Smooth muscle cell (in vitro differentiated cells): ENCODE results near the gene OSBPL5. TPM values are rescaled to one million over a fixed set of nuclear protein-coding genes. Genes with fewer than 3 reads are reported as not detected.

Experiments
- DNase-seq: peaks from one replicate; lab custom pipeline; 2025; ENCODE audit not compliant: unreplicated experiment; lab: John Stamatoyannopoulos, UW
- H2AFZ ChIP-seq: fragments of 200-600 bp; sonication (generic); 2 replicates; pipeline ENCODE4 v1.6.0; 2016; ENCODE audit warnings: antibody characterized with exemption, low read depth, mild to moderate bottlenecking
- H3F3A ChIP-seq: fragments of 200-600 bp; sonication (generic); 2 replicates; pipeline ENCODE4 v1.6.0; 2017; ENCODE audit warnings: antibody characterized with exemption, low read depth
- H3K27ac ChIP-seq: fragments of 200-600 bp; sonication (generic); 2 replicates; pipeline ENCODE4 v1.5.1; 2016; ENCODE audit warnings: low read depth, mild to moderate bottlenecking
- H3K27me3 ChIP-seq: fragments of 200-600 bp; sonication (generic); 2 replicates; pipeline ENCODE4 v1.6.1; 2016; ENCODE audit warnings: low read depth, mild to moderate bottlenecking
- H3K36me3 ChIP-seq: fragments of 200-600 bp; sonication (generic); 2 replicates; pipeline ENCODE4 v1.5.1; 2016; ENCODE audit warnings: low read depth
- H3K4me1 ChIP-seq: fragments of 200-600 bp; sonication (generic); 2 replicates; pipeline ENCODE4 v1.5.1; 2016; ENCODE audit warnings: low read depth
- H3K4me2 ChIP-seq: fragments of 200-600 bp; sonication (generic); 2 replicates; pipeline ENCODE4 v1.6.0; 2016; ENCODE audit warnings: mild to moderate bottlenecking
- H3K4me3 ChIP-seq: fragments of 200-600 bp; sonication (generic); 2 replicates; pipeline ENCODE4 v1.5.1; 2016; ENCODE audit warnings: mild to moderate bottlenecking
- H3K79me2 ChIP-seq: fragments of 200-600 bp; sonication (generic); 2 replicates; pipeline ENCODE4 v1.6.0; 2016; ENCODE audit warnings: low read depth, mild to moderate bottlenecking
- H3K9ac ChIP-seq: fragments of 200-600 bp; sonication (generic); 2 replicates; pipeline ENCODE4 v1.6.0; 2016; ENCODE audit warnings: low read depth
- H3K9me3 ChIP-seq: fragments of 200-600 bp; sonication (generic); replicated peaks from 2 replicates; pipeline ENCODE4 v1.5.1; 2016; ENCODE audit warnings: low read depth
- H4K20me1 ChIP-seq: fragments of 200-600 bp; sonication (generic); 2 replicates; pipeline ENCODE4 v1.6.0; 2016; ENCODE audit warnings: low read depth
- CTCF ChIP-seq: fragments of 200-600 bp; sonication (generic); IDR thresholded peaks from 2 replicates; pipeline ENCODE4 v1.5.1; 2017; ENCODE audit warnings: borderline replicate concordance, mild to moderate bottlenecking, antibody characterized with exemption; ENCODE audit not compliant: insufficient read depth, poor library complexity, severe bottlenecking
- WGBS: methylation state at CpG from one replicate; pipeline ENCODE4 v1.1.7; 2016; ENCODE audit warnings: low lambda C conversion rate; 5-methylcytosine and 5-hydroxymethylcytosine counted together
- polyA plus RNA-seq: library from polyadenylated mRNA; unstranded; fragments of >200 nt; fragmentation: Nextera tagmentation; extraction: Ambion mirVana; gene quantifications from 2 replicates; pipeline ENCODE4 v1.2.1, GENCODE V29; 2016
- small RNA-seq: library from RNA; depleted of rRNA; stranded (forward); fragments of <200 nt; gene quantifications from one replicate; pipeline ENCODE3, GENCODE V24; 2014
- total RNA-seq: library from RNA; depleted of rRNA; stranded (reverse); fragments of >200 nt; gene quantifications from 2 replicates; pipeline ENCODE4 v1.2.3, GENCODE V29; 2014

Gene OSBPL5
- total and polyA plus RNA-seq, 2 experiments from 2014 or later = 27.3 to 43.4 TPM

GRCh38 chr11:3041699-3042441, 123.2 kb downstream of the OSBPL5 start:
- no peak overlapping the region for H3K4me3 ChIP-seq
- H3K4me2 ChIP-seq = no peak overlapping the region
- H3K79me2 ChIP-seq = peaks cover 56% of the 10 kb centered on the region
- H3K27ac ChIP-seq = no peak overlapping the region
- H3K9ac ChIP-seq = no peak overlapping the region
- H3K4me1 ChIP-seq = no peaks in the 10 kb centered on the region
- no peaks in the 10 kb centered on the region for H3F3A ChIP-seq
- H2AFZ ChIP-seq = no peak overlapping the region
- WGBS = 96% methylated on average over 17 of the region's 17 CpGs
- no peaks in the 10 kb centered on the region for H3K27me3 ChIP-seq
- TF ChIP-seq CTCF = no peak
- no peaks in the 10 kb centered on the region for H3K9me3 ChIP-seq
- H4K20me1 ChIP-seq = peaks cover 90% of the 10 kb centered on the region
- H3K36me3 ChIP-seq = peaks cover 3% of the 10 kb centered on the region
- DNase-seq = no peak

GRCh38 chr11:3040881-3041280, 124.2 kb downstream of the OSBPL5 start:
- peaks cover 46% of the 10 kb centered on the region for H3K79me2 ChIP-seq
- no peaks in the 10 kb centered on the region for H3K9me3 ChIP-seq
- H3K9ac ChIP-seq = no peak overlapping the region
- no peak overlapping the region for H3K4me3 ChIP-seq
- H3K4me2 ChIP-seq = no peak overlapping the region
- WGBS = 95% methylated on average over 9 of the region's 9 CpGs
- no peak for TF ChIP-seq CTCF
- DNase-seq = no peak
- peaks cover 86% of the 10 kb centered on the region for H4K20me1 ChIP-seq
- no peaks in the 10 kb centered on the region for H3F3A ChIP-seq
- no peak overlapping the region for H2AFZ ChIP-seq
- no peaks in the 10 kb centered on the region for H3K27me3 ChIP-seq
- no peaks in the 10 kb centered on the region for H3K4me1 ChIP-seq
- peaks cover 7% of the 10 kb centered on the region for H3K36me3 ChIP-seq
- H3K27ac ChIP-seq = no peak overlapping the region

GRCh38 chr11:3037945-3038271, 127.2 kb downstream of the OSBPL5 start:
- Histone ChIP-seq H4K20me1 (peaks cover 69% of the 10 kb centered on the region), H3K9ac (no peak overlapping the region), H3K27me3 (no peaks in the 10 kb centered on the region), H3K4me1 (no peaks in the 10 kb centered on the region), H3K4me2 (no peak overlapping the region), H3K4me3 (no peak overlapping the region), H3K27ac (no peak overlapping the region), H3K9me3 (no peaks in the 10 kb centered on the region), H2AFZ (no peak overlapping the region), H3F3A (no peaks in the 10 kb centered on the region), H3K79me2 (peaks cover 35% of the 10 kb centered on the region), H3K36me3 (peaks cover 7% of the 10 kb centered on the region)
- DNase-seq = no peak
- TF ChIP-seq CTCF = no peak
- 93% methylated on average over 12 of the region's 12 CpGs for whole genome bisulfite sequencing

Small RNAs within 50 kb of the gene (small RNA-seq; reads per million reads assigned to genes)
- 0.08 reads per million for gene RNU1-91P

Other genes starting within 250 kb of the OSBPL5 start
- 11.0 and 21.8 TPM in 2 replicates for gene PHLDA2, start 235.9 kb downstream of the OSBPL5 start, total RNA-seq
- gene PHLDA2, start 235.9 kb downstream of the OSBPL5 start, polyA plus RNA-seq = 89.3 and 90.7 TPM in 2 replicates
- 63.1 and 102 TPM in 2 replicates for gene NAP1L4, start 173.0 kb downstream of the OSBPL5 start, total RNA-seq
- gene NAP1L4, start 173.0 kb downstream of the OSBPL5 start, polyA plus RNA-seq = 95.0 and 114 TPM in 2 replicates
- 51.7 and 57.0 TPM in 2 replicates for gene CARS1, start 107.9 kb downstream of the OSBPL5 start, total RNA-seq
- 61.6 and 64.6 TPM in 2 replicates for gene CARS1, start 107.9 kb downstream of the OSBPL5 start, polyA plus RNA-seq
- not detected in 2 replicates for gene MRGPRG, start 53.5 kb upstream of the OSBPL5 start, total RNA-seq
- gene MRGPRG, start 53.5 kb upstream of the OSBPL5 start, polyA plus RNA-seq = not detected in 2 replicates
- gene MRGPRE, start 67.1 kb upstream of the OSBPL5 start, total RNA-seq = not detected in 2 replicates
- not detected in 2 replicates for gene MRGPRE, start 67.1 kb upstream of the OSBPL5 start, polyA plus RNA-seq
- 22.0 and 35.2 TPM in 2 replicates for gene ZNF195, start 213.8 kb upstream of the OSBPL5 start, total RNA-seq
- gene ZNF195, start 213.8 kb upstream of the OSBPL5 start, polyA plus RNA-seq = 12.0 and 18.0 TPM in 2 replicates